HG03103 (cell line): ENCODE results near the gene MYO3B.
A peak's percentile ranks its signal among the peaks of the same experiment; 100 is the strongest.
"Not testable (repeated sequence)": the region's sequence is repeated elsewhere in the genome, so short reads cannot be mapped to it uniquely, and the experiment has no call there.

ENCODE experiments used
- ATAC-seq: cut with Tn5 transposase; IDR thresholded peaks from one replicate; pipeline ENCODE4 v1.9.1; 2021; ENCODE audit warnings: low read depth; ENCODE audit not compliant: unreplicated experiment

MYO3B gene

DNA sequence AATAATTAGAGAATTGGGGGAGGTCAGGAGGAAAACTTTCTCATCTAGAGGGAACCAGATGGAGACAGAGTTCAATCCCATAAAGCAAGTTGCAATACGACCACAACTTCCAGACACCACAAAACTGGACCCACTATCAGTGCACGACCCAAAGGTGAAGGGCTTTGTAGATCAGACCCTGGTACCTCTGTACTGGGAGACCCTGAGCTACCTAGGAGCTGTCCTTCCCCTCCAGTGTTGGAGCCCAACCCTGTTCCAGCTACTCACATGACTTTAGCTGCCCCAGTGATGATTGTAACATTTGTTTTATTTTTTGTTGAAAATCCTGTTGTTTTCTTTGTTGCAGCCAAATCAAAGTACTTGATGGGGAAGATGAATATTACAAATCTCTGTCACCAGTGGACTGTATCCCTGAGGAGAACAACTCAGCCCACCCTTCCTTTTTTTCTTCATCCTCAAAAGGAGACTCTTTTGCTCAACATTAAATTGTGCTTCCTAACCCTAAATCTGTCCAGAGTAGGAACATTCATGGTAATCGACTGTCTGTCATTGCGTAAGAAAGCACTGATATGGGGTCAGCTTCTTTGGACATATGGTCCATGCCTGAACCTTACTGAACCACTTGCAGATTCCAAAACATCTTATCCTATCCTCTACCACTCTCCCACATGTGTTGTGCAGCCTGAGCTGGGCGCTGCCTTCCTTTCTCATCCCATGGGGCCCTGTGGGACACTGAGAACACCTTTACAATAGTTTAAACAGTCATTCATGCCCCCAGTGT lies 474.9 kb downstream of the MYO3B start:
- no peak for ATAC-seq

DNA sequence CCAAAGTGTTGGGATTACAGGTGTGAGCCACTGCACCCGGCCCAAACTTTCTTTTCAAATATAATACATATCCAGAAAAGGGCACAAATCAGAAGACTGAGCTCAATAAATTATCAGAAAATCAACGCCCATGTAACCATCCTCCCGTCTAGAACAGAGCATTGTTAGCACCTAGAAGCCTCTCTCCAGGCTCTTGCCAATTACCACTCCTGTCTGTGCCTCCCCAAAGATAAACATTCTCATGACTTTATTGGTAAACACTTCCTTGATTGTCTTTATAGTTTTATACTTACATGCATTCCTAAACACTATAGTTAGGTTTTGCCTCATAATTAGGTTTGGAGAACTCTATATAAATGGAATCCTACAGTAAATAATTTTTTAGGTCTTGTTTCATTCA lies 478.7 kb downstream of the MYO3B start:
- no peak for ATAC-seq

DNA sequence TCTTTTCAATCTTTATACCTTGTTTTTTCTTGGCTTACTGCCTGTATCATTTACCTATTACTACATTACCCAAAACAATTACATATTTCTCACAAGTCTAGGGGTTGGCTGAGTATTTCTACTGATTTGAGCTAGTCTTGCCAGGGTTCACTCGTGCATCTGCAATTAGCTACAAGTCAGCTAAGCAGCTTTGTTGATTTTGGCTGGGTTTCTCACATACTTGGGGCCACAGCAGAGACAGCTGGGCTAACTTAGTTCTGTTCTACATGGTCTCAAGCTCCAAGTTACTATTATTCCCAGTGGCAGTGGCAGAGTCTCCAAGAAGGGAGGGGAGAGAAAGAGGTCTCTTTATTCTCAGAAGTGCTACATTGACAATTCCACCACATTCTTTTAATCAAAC lies 482.5 kb downstream of the MYO3B start:
- ATAC-seq = no peak

DNA sequence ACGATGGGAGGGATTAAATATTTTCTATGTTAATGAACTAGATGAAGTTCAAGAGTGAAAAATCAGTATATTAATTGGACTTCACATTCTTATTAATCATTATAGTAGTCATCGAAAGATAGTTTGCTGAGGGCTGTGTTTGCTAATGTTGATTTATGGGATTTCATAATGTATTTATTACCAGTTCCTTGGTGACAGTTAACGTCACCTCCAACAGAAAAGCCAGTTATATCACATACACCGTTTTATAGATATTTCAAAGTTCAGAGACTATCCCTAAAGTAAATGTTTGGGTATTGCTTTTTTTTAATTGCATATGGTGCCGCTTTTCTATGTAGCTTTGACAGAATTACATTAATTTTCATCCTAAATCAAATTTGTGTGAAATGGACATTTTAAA lies 487.8 kb downstream of the MYO3B start:
- no peak for ATAC-seq

DNA sequence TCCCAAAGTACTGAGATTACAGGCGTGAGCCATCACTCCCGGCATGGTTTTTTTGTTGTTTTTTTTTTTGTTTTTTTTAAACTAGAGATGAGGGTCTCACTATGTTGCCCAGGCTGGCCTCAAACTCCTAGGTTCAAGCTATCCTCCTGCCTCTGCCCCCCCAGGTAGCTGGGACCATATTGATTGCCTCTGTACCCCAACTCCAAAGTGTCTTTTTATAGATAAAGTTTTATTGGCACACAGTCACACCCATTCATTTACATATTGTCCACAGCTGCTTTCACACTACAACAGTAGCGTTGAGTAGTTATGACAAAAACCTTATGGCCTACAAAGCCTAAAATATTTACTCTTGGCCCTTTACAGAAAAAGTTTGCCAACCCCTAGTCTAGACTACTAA lies 492.0 kb downstream of the MYO3B start:
- ATAC-seq = no peak

DNA sequence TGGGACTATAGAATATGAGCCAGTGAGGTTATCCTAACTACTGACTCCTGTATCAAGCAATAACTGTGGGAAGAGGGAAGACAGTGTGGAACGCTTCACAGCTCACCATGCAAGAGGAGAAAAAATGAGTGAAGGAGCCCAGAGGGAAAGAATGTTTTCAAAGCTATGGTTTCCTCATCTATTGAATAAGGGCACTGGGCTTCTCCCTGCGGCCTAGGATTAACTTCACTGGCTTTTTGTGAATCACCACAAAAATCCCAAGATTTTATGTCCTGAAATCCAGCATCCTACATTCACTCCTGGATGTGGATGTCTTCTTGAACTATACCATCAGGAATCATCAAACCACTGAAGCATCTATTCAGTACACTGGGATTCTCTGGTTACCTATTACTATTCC lies 492.7 kb downstream of the MYO3B start:
- ATAC-seq = no peak

DNA sequence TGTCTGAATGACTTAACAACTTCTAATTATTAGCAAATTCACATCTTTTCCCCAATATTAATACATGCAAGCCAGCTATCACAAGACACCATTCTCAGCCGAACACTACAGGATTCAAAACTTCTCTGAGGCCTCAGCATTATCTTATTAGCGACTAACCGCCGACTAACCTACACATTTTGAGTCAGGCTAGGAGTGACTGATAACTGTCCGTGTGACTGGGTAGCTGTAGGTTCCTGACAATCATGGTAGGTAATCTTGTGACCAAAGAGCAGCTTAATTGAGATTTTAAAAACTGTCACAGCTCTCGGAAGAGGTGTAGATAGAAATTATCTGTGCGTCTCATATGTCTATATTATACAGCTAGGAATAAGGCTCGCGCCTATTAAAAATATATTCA lies 493.1 kb downstream of the MYO3B start:
- ATAC-seq = no peak

DNA sequence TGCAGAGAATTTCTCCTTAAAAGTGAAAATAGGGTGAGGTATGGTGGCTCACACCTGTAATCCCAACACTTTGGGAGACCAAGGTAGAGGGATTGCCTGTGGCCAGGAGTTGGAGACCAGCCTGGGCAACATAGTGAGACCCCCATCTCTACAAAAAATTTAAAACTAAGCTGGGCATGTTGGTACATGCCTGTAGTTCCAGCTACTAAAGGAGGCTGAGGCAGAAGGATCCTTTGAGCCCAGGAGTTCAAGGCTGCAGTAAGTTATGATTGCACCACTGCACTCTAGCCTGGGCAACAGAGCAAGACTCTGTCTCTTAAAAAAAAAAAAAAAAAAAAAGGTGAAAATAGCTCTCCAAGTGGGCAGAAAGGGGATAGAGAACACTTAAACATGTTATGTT lies 496.3 kb downstream of the MYO3B start:
- ATAC-seq = not testable (repeated sequence)

DNA sequence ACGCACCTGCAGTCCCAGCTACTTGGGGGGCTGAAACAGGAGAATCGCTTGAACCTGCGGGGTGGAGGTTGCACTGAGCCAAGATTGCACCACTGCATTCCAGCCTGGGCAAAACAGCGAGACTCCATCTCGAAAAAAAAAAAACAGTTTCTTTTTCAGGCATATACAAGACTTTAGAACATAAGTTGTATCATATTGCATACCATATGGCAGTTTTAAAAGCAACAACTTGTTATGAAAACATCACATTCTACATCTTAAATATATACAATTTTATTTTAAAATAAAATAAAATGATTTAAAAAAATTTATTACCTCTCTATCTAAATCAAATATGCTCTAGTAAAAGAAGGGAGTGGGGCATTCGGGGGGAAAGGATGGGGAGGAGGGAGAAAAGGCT lies 497.8 kb downstream of the MYO3B start:
- ATAC-seq = no peak

DNA sequence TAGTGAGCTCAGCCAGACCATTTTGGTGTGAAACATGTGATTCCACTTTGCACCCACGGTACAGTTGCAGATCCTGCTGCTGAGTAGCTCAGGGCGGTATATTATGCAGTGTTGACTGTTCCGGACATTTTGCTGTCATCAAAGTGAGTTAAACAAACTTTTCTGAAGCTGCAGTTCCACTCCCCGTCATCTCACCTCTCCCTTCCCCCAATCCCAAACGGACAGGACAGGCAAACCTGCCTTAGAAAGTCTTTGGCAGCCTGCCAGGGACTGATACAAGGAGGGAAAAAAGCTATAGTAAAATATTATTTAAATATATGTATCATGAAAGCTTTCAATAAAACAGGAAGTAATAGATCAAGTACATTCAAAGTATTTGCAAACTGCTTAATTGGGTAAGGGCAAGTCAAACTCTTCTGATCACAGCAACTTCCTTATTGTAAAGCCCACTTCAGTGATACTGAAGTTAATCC lies 501.7 kb downstream of the MYO3B start:
- ATAC-seq = no peak

DNA sequence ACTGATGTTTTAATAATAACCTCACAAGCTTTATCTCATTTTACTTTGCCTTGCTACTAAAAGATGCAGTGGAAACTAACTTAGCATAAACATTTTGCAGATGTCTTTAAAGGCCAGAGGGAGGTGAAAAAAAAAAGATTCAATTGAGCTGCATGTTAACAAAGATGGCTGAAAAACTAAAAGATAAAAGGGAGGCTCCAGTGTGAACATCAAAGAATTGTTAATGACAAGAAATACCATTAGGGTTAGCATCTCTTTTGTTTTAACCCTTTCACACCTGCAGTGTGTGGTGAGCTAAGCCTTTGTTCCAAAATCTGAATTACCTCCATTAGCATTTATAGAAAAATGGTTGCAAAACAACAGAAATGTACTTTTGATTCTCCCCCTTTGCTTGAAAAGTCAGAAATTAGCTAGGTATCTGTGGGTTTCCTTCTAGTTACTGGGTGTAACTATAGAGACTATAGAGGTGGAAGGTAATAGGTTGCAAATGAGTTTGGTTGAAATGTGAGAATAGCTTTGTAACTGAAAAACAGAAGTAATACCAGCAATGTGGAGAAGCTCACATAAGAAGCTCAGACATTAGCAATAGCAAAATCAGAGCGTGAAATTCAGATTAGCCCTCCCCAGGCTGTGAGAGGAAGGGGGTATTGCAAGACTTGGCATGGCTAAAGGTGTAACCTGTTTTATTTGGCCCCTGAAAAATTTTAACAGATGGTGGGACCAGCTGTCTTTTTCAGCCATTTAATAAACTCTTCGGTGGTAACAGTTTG lies 502.4 kb downstream of the MYO3B start:
- ATAC-seq = peak; percentile 82

DNA sequence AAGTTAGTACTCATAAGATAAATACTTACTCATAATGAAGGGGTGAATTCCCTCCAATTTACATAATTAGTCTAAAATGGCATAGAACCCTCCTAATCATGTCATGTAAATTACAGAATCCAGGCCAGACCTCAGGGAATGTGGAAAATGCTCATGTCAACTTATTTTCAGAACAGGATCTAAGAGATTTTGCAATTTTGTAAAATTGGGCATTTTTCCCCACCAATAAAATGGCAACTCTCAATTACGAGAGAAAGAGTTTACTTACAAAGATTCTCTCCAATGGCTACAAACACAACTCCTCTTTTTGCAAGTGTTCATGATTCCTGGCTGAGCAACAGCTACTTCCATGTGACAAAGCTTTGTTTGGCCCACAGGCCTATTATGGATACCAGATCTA lies 503.4 kb downstream of the MYO3B start:
- ATAC-seq = no peak

DNA sequence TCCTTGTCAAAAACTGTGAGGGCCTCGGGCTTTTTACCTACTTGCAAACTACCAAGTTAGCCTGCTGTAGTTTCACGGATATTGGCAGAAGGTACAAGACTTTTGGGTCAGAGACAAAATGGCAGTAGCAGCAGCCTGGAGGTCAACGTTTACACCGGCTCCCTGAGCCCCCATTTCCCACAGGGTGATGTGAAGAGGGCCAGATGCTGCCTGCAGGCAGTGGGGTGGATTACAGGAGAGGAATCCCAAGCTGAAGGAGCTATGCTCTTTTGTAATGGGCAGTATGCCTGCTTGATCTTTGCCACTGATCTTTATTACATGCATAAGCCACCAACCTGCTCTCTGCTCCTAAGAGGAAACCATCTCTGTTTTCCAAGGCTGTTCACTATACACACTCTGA lies 507.6 kb downstream of the MYO3B start:
- ATAC-seq = no peak

DNA sequence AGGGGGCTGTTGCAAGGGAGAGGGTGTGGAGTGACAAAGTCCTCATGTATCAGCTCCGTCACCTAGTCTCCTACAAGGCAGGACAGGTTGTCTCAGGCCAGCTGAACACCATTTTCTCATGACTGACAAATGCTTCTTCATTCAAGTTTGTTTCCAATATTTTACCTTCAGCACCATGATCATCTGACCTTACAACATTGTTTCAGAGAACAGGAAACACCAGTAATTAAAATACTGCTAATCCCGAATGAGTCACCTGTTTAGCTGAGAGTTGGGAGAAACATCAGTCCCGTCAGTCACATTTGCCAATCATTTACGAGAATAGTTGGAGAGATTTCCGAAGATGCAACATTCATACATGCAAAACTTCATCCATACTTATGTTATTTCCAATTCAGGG lies 511.5 kb downstream of the MYO3B start:
- ATAC-seq = no peak

DNA sequence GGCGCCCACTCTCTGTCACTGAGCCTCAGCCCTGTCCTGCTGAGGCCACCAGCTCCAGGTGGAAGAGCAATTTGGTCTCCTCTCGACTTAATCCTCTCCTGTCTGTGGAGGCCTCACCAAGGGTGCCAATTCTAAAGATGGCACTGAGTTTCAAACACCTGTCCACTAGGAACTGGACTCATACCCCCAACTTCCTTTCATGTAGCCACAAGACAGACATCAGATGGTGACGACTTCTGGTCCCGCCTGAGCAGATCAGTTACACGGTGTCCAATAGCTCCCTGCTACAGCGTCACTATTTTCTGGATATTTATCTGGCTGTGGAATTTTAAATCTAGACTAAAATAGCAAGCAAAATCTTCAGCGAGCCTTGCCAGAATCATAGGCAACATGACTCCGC lies 512.7 kb downstream of the MYO3B start:
- no peak for ATAC-seq

DNA sequence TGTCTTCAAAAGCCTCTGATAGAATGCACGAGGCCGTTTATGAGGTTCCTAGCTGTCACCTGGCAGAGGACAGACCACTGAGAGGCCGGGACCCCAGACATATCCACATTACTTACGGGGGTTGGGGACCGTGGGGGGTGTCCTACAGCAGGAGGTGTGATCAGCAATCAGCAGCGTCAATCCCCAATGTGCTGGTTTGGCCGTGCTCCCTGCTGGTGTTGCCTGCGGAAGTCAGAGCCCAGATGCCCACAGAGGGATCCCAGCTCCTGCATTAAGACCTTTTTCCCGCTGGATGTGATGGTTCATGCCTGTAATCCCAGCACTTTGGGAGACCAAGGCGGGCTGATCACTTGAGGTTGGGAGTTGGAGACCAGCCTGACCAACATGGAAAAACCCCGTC lies 516.4 kb downstream of the MYO3B start:
- no peak for ATAC-seq

DNA sequence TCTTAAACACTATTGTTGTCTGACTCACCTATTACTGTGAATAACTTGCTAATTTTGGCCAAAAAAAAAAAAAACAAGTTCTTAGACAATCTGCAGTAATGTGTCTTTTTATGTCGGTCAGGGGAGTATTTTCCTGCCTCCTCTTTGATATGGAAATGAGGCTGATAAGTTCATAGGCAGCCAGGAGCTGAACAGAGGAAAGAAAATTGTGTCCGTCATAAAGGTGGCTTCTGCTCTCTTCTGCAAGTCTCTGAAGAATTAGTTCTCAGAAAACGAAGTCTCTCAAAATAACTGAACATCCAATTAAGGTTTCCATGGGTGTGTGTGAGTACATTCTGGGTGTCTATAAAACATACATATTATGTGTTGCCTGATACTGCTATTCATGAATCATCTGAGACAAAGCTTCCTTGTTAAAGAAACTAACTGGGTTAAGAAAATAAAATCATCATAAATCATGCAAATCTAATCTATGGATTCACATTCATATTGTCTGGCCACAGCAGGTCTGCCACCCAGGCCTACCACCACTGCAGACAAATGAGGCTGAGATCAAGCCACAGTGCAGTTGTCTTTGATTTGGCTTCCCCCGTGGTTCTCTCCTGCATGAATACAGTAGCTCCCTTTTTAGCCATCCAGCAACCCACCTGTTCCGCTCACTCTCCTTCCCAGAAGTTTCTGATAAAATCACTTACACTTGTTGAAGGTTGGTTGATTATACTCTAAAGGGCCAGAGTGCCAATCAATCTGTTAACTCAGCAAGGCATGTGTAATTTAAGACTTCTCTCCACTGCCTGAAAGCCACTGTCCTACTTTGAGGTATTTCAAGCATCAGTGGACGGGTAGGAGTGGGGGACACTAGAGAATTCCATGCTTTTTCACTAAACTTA lies 517.8 kb downstream of the MYO3B start:
- no peak for ATAC-seq

DNA sequence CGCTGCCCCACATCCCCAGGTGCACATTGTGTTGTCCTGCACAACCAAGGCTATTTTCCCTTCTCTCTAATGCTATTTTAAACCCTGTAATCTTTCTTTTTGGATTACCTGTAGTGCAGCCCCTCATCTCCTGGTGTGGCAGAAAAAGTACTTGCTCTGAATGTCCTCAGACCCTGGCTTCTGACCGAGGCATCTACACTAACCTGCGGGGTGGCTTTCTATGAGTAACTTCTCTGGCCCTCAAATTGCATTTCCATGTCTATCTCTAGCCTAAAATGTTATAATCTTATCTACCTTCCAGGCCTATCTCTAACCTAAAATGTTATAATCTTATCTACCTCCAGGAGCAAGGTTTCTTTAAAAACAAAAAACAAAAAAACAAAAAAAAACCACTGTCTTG lies 519.0 kb downstream of the MYO3B start:
- no peak for ATAC-seq

DNA sequence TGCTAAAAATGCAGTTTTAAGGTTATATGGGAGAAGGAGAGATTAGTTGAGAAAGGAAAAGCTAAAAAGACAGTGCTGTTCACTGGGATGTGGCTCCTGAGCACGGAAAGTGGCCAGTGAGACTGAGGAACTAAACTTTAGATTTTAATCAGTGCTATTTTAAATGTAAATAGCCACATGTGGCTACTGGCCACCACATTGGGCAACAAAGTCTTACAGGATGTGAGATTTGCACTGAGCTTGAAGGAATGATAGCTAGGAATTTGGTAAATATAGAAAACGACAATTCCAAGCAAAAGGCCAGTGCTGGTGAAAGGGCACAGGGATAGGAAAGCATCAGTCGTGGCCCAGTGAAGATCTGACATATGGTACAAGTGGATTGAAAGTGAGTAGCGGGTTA lies 523.1 kb downstream of the MYO3B start:
- ATAC-seq = no peak

DNA sequence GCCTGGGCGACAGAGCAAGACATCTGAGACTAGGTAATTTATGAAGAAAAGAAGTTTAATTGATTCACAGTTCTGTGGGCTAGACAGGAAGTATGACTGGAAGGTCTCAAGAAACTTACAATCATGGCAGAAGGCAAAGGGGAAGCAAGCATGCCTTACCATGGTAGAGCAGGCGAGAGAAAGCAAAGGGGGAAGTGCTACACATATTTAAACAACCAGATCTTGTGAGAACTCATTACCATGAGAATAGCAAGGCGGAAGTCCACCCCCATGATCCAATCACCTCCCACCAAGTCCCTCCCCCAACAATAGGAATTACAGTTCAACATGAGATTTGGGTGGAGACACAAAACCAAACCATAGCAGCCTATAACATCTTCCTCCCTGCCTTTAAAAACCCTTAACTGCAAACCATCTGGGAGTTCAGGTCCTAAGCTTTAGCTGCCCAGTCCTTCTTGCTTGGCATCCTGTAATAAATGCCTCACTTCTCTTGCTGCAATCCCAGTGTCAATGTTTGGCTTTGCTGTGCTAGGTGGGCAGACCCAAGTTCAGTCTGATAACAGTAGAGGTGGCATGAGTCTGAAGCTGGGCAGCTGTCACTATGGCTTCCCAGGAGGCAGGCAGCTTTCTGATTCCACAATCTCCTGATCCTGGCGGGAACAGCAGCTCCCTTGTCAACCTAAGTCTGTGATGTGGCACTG lies 526.0 kb downstream of the MYO3B start:
- ATAC-seq = no peak
